ENCODE results near the gene TRIM6.

DNA sequence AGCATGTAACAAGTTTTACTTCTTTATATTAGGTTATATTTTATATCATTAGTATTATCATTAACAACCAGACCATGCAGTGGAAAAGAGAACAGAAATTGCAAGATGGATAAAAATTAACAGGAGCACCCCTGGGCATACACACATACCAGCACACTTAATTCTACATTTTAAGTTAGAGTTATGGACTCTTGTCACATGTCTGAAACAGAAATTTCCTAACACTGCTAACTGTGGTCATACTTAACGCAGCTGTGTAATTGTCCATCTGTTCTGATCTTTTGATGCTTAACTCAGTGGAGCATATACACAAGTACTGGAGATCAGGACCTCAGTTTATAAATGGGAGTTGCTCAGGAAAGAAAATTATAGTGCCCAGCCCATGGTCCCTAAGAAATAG lies 48.5 kb upstream of the TRIM6 start:
- TF ChIP-seq CTCF (IDR thresholded peaks at IDR 0.05; ENCODE audit: insufficient read depth, low read depth, low read length) (no peak), EZH2 (IDR thresholded peaks at IDR 0.05; ENCODE audit: insufficient read depth, low read length) (no peak)
